ENCODE results near the gene GAS7.

The GAS7 gene

DNA sequence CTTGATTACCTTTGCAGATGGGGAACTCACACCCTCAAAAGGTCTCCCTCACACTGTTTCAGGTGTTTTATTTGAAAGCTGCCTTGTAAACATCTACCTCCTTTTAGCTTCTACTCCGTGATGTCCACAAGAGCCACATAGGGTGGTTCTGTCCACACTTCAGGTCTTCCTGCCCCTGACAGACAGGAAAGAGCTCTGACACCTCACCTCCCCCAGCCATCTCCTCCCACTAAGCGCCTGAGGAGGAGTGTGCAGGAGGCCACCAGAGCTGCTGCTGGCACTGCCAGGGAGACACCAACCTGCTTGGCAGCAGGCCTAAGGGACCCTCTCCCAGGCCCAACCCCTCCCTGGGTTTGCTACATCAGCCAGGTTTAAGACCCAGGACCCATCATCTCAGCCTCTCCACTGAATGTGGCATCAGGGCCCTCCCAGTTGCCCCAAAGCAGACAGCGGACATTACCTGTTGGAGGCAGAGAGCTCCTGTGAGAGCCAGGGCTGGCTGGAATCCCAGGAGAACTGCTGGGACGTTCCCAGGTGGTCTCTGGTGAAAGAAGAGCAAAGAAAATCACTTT lies 217.0 kb downstream of the GAS7 start:
- TF ChIP-seq BHLHE40 (IDR thresholded peaks at IDR 0.05; ENCODE audit: borderline replicate concordance), result no peak
- TF ChIP-seq NFRKB (IDR thresholded peaks at IDR 0.05), result no peak
- TF ChIP-seq LEF1 (IDR thresholded peaks at IDR 0.05; ENCODE audit: borderline replicate concordance), result no peak
- TF ChIP-seq SP1 (IDR thresholded peaks at IDR 0.05), result no peak
- TF ChIP-seq ELF4 (IDR thresholded peaks at IDR 0.05), result no peak
- TF ChIP-seq L3MBTL2 (conservative IDR thresholded peaks at IDR 0.05), result no peak
- no peak for TF ChIP-seq FOXA1 (IDR thresholded peaks at IDR 0.05)
- TF ChIP-seq ARNT (IDR thresholded peaks at IDR 0.05), result no peak
- TF ChIP-seq FOXM1 (IDR thresholded peaks at IDR 0.05; ENCODE audit: borderline replicate concordance), result no peak
- TF ChIP-seq, protein P1, sequence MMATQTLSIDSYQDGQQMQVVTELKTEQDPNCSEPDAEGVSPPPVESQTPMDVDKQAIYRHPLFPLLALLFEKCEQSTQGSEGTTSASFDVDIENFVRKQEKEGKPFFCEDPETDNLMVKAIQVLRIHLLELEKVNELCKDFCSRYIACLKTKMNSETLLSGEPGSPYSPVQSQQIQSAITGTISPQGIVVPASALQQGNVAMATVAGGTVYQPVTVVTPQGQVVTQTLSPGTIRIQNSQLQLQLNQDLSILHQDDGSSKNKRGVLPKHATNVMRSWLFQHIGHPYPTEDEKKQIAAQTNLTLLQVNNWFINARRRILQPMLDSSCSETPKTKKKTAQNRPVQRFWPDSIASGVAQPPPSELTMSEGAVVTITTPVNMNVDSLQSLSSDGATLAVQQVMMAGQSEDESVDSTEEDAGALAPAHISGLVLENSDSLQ (IDR thresholded peaks at IDR 0.05), result no peak
- TF ChIP-seq SUZ12 (IDR thresholded peaks at IDR 0.05), result no peak
- no peak for TF ChIP-seq ZNF384 (IDR thresholded peaks at IDR 0.05)
- TF ChIP-seq FOXK2 (IDR thresholded peaks at IDR 0.05), result no peak
- no peak for TF ChIP-seq TARDBP (IDR thresholded peaks at IDR 0.05)
- TF ChIP-seq HDGF (IDR thresholded peaks at IDR 0.05; ENCODE audit: borderline replicate concordance), result no peak
- DNase-seq (ENCODE audit: extremely low spot score), result no peak
- POLR2A ChIA-PET, result no interaction called here
- CTCF ChIA-PET, result interaction anchor here (1.5 to 1.6 kb wide), 2 partner anchors 10 to 15 kb away, joined by 6 to 10 read pairs; no protein-coding TSS in a partner anchor

DNA sequence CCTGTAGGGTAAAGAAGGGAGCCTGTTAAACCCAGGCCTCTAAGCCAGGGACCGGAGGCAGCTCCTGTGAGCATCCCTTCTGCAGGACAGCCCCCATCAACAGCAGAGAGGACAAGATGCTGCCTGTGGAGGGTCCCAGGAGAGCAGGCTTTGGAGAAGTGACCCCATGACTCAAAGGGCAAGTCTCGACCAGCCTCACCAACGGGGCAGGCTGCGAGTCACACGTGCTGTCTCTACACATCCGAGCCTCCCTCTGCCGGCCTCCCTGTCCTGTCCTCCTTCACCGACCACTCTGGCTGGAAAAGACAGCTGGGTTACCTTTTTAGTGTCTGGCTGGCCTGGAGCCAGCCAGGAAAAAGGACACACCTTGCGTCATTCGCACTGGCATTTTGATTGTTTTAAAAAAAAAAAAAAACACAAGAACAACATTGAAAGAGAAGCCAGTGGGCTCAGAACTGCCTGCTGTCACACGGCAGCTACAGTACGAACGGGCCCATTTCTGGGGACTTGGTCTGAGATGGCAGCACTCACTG lies 218.9 kb downstream of the GAS7 start:
- TF ChIP-seq LEF1 (IDR thresholded peaks at IDR 0.05; ENCODE audit: borderline replicate concordance), result no peak
- no peak for TF ChIP-seq ZNF384 (IDR thresholded peaks at IDR 0.05)
- TF ChIP-seq L3MBTL2 (conservative IDR thresholded peaks at IDR 0.05), result no peak
- no peak for TF ChIP-seq FOXM1 (IDR thresholded peaks at IDR 0.05; ENCODE audit: borderline replicate concordance)
- TF ChIP-seq ARNT (IDR thresholded peaks at IDR 0.05), result no peak
- no peak for TF ChIP-seq CTBP1 (IDR thresholded peaks at IDR 0.05; ENCODE audit: borderline replicate concordance)
- ChIA-PET CTCF (no interaction called here), POLR2A (no interaction called here)

DNA sequence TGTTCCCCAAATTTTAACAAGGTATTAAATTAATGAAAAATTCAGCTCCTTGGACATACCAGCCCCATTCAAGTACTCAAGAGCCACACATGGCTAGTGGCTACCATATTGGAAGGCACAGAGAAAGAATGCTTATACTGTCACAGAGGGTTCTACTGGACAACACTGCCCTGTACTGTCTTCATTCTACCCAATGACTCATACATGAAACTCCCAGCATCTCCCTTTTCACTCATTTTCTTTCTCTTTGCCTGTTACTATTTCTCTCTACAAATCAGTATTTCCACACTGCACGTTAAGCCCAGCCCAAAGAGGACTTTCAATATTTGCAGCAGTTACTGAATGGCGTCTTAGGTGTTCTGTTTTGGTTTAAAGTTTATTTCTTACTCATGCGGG lies 221.2 kb downstream of the GAS7 start:
- ChIA-PET POLR2A (no interaction called here), CTCF (interaction anchor here (0.9 kb wide), 1 partner anchor 10 kb away, joined by 3 read pairs; no protein-coding TSS in a partner anchor)
- TF ChIP-seq CTBP1 (IDR thresholded peaks at IDR 0.05; ENCODE audit: borderline replicate concordance), result no peak
- TF ChIP-seq L3MBTL2 (conservative IDR thresholded peaks at IDR 0.05), result no peak
- no peak for TF ChIP-seq FOXA1 (IDR thresholded peaks at IDR 0.05)
- no peak for TF ChIP-seq HDGF (IDR thresholded peaks at IDR 0.05; ENCODE audit: borderline replicate concordance)
- no peak for TF ChIP-seq ARNT (IDR thresholded peaks at IDR 0.05)
- TF ChIP-seq SUZ12 (IDR thresholded peaks at IDR 0.05), result no peak
- TF ChIP-seq SP1 (IDR thresholded peaks at IDR 0.05), result no peak
- no peak for TF ChIP-seq NFRKB (IDR thresholded peaks at IDR 0.05)
- no peak for TF ChIP-seq FOXK2 (IDR thresholded peaks at IDR 0.05)
- TF ChIP-seq TARDBP (IDR thresholded peaks at IDR 0.05), result no peak
- TF ChIP-seq, protein P1 (IDR thresholded peaks at IDR 0.05), result no peak
- TF ChIP-seq BHLHE40 (IDR thresholded peaks at IDR 0.05; ENCODE audit: borderline replicate concordance), result no peak
- TF ChIP-seq FOXM1 (IDR thresholded peaks at IDR 0.05; ENCODE audit: borderline replicate concordance), result no peak
- TF ChIP-seq ZNF384 (IDR thresholded peaks at IDR 0.05), result no peak
- TF ChIP-seq LEF1 (IDR thresholded peaks at IDR 0.05; ENCODE audit: borderline replicate concordance), result no peak
- TF ChIP-seq ELF4 (IDR thresholded peaks at IDR 0.05), result no peak
- DNase-seq (ENCODE audit: extremely low spot score), result no peak

More for the DNA sequence above, 218.9 kb downstream of the GAS7 start:
- no peak for DNase-seq (ENCODE audit: extremely low spot score)

DNA sequence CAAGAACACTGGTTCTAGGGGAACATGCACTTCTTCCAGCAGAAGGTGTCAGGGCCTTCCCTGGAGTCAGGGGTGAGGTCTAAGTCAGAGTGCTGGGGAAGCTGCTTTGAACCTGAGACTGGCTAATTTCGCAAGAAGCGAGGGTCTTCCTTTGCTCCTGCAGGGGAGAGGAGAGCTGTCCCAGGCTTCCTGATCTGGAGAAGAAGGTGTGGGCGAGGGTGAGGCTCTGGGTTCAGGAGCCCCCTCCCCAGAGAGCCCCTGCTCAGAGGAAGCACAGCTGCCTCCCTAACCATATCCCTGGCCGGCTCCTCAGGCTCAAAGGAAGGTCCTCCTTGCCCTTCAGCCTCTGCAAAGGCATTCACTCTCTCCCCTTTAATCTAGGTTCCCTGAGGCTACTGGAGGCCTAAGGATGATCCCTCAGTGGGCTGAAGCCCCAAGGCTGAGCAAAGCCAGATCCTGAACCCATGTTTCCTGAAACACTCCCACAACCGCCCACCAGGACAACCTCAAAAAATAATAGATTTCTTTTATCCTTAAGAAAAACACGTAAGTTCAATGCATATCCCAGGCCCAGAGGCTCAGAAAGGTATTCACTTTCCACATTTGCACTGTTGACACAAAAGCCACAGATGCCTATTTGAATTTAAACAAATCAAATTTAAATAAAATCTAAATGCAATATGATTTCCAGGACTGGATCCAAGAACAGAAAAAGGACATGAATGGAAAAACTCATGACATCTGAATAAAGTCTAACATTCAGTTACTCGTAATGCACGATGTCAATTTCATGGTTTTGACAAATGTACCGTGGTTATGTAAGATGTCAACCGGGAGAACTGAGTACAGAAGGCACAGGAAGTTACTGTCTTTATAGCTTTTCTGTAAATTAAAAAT lies 221.9 kb downstream of the GAS7 start:
- POLR2A ChIA-PET, result no interaction called here
- no peak for TF ChIP-seq FOXK2 (IDR thresholded peaks at IDR 0.05)
- TF ChIP-seq BHLHE40 (IDR thresholded peaks at IDR 0.05; ENCODE audit: borderline replicate concordance), result no peak
- TF ChIP-seq SP1 (IDR thresholded peaks at IDR 0.05), result no peak
- TF ChIP-seq TARDBP (IDR thresholded peaks at IDR 0.05), result no peak
- TF ChIP-seq LEF1 (IDR thresholded peaks at IDR 0.05; ENCODE audit: borderline replicate concordance), result no peak
- TF ChIP-seq NFRKB (IDR thresholded peaks at IDR 0.05), result no peak
- TF ChIP-seq ZNF384 (IDR thresholded peaks at IDR 0.05), result no peak
- TF ChIP-seq HDGF (IDR thresholded peaks at IDR 0.05; ENCODE audit: borderline replicate concordance), result no peak
- no peak for TF ChIP-seq FOXA1 (IDR thresholded peaks at IDR 0.05)
- TF ChIP-seq SUZ12 (IDR thresholded peaks at IDR 0.05), result no peak
- TF ChIP-seq ELF4 (IDR thresholded peaks at IDR 0.05), result no peak
- no peak for TF ChIP-seq FOXM1 (IDR thresholded peaks at IDR 0.05; ENCODE audit: borderline replicate concordance)
- CTCF ChIA-PET, result interaction anchor here (0.9 kb wide), 1 partner anchor 11 kb away, joined by 3 read pairs; no protein-coding TSS in a partner anchor
- DNase-seq (ENCODE audit: extremely low spot score), result no peak

DNA sequence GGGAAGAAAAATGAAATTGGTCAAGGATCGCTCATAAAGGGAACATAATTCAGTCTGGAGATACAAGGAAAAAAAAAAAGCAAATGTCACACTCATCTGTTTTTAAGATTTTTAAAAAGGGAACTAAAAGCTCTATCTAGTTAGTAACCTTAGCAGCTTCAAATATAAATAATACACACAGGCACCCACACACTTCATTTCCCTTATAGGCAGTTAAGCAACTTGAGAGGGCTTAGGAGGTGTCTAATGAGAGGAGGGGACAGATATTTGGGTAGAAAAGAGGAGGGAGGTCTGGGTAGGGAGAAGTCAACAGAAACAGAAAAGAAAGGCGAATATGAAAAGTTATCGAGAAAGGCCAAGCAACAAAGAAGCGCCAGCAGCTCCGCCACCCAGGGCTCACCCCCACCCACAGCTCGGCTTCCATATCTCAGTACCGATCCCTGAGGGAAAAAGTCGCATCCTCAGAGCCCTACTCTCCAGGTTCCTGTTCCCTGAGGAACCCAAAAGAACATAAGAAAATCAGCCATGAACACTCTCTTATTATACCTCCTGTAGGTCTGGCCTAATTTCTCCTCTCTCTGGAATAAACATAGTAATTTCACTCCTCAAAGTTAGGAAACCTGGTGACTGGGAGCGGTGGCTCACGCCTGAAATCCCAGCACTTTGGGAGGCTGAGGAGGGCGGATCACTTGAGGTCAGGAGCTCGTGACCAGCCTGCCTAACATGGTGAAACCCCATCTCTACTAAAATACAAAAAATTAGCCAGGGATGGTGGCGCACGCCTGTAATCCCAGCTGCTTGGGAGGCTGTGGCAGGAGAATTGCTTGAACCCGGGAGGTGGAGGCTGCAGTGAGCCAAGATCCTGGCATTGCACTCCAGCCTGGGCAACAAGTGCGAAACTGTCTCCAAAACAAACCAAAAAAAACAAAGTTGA lies 223.7 kb downstream of the GAS7 start:
- ChIA-PET POLR2A (no interaction called here), CTCF (interaction anchor here (0.7 kb wide), 1 partner anchor 331 kb away, joined by 3 read pairs; no protein-coding TSS in a partner anchor)
- TF ChIP-seq FOXM1 (IDR thresholded peaks at IDR 0.05; ENCODE audit: borderline replicate concordance) (no peak), FOXK2 (IDR thresholded peaks at IDR 0.05) (no peak), BHLHE40 (IDR thresholded peaks at IDR 0.05; ENCODE audit: borderline replicate concordance) (no peak)
- TF ChIP-seq, protein P1 (IDR thresholded peaks at IDR 0.05), result no peak
- DNase-seq (ENCODE audit: extremely low spot score), result no peak
